Natural killer cell (primary cell): ENCODE results near the gene LPO. TPM values are rescaled to one million over a fixed set of nuclear protein-coding genes. Genes with fewer than 3 reads are reported as not detected.

Experiments used
- ATAC-seq, 3 donors: fragments of 150-1000 bp in 2 of 3; fragments of 200-7000 bp in 1 of 3; cut with Tn5 transposase; 1 replicate in 1 of 3; 2 replicates in 2 of 3; pipeline ENCODE4 v1.10.0; 2021; ENCODE audit warnings: mild to moderate bottlenecking in 2 of 3, moderate library complexity in 2 of 3
- DNase-seq, 2 donors: peaks; one replicate each; pipeline versions ENCODE4 v3.0.0 to v3.0.0-alpha.2; 2013 to 2021; ENCODE audit warnings: mixed read lengths in 1 of 2
- H3K27ac ChIP-seq: one replicate; pipeline ENCODE4 v1.5.1; 2013; ENCODE audit warnings: mild to moderate bottlenecking, low read length
- H3K27me3 ChIP-seq: one replicate; pipeline ENCODE4 v1.6.1; 2013; ENCODE audit warnings: low read length; ENCODE audit not compliant: control insufficient read depth, insufficient read depth
- H3K36me3 ChIP-seq: one replicate; pipeline ENCODE4 v1.6.1; 2013; ENCODE audit warnings: low read length; ENCODE audit not compliant: control insufficient read depth, insufficient read depth
- H3K4me1 ChIP-seq: one replicate; pipeline ENCODE4 v1.6.1; 2013; ENCODE audit warnings: low read length; ENCODE audit not compliant: control insufficient read depth, insufficient read depth
- H3K4me3 ChIP-seq: one replicate; pipeline ENCODE4 v1.5.1; 2013; ENCODE audit warnings: low read length
- H3K9me3 ChIP-seq: one replicate; pipeline ENCODE4 v1.6.1; 2013; ENCODE audit warnings: low read length; ENCODE audit not compliant: control insufficient read depth, insufficient read depth
- H3K27ac Mint-ChIP-seq, 2 donors: one replicate each; pipeline ENCODE4 v1.8.0; 2022; ENCODE audit warnings: mild to moderate bottlenecking in 2 of 2, mixed read lengths in 2 of 2, moderate library complexity in 1 of 2
- H3K27me3 Mint-ChIP-seq, 2 donors: one replicate each; pipeline ENCODE4 v1.8.0; 2022; ENCODE audit warnings: low read depth in 2 of 2, mixed read lengths in 2 of 2
- H3K36me3 Mint-ChIP-seq: one replicate; pipeline ENCODE4 v1.8.0; 2022; ENCODE audit warnings: mixed read lengths
- H3K4me1 Mint-ChIP-seq, 2 donors: one replicate each; pipeline ENCODE4 v1.8.0; 2022; ENCODE audit warnings: mixed read lengths in 2 of 2
- H3K4me3 Mint-ChIP-seq: one replicate; pipeline ENCODE4 v1.8.0; 2022; ENCODE audit warnings: mild to moderate bottlenecking, moderate library complexity, mixed read lengths
- H3K9me3 Mint-ChIP-seq, 2 donors: one replicate each; pipeline ENCODE4 v1.8.0; 2022; ENCODE audit warnings: mixed read lengths in 2 of 2
- CTCF ChIP-seq: fragments of 200-600 bp; IDR thresholded peaks from one replicate; pipeline ENCODE4 v1.8.0; 2022; ENCODE audit warnings: antibody characterized with exemption
- WGBS: methylation state at CpG from one replicate; pipeline ENCODE4 v1.1.7; 2013; ENCODE audit warnings: missing lambda C conversion rate; ENCODE audit not compliant: insufficient coverage; 5-methylcytosine and 5-hydroxymethylcytosine counted together
- intact Hi-C: fragments of 100-400 bp; cut with micrococcal nuclease; formaldehyde crosslinking; loops from one replicate; pipeline ENCODE4 v1.14.2; 2022
- total RNA-seq, 4 donors: library from RNA; stranded (reverse); fragments of 120-200 nt in 1 of 4; gene quantifications; one replicate each; pipeline versions ENCODE4 v1.2.3 to v1.2.4, GENCODE V29; 2013 to 2022

LPO gene
- total RNA-seq, 3 donors from 2014 or later (not counting 1 experiment from before 2014, with no cell fraction given) = not detected

- DNase-seq = no peak
- peaks cover 23 to 33% of the 10 kb centered on the region in 2 donors for H3K27me3 Mint-ChIP-seq
These were observed 7.2 kb downstream of the LPO start for GRCh38 chr17:58245428-58246103.

GRCh38 chr17:58246104-58246740 is 7.8 kb downstream of the LPO start:
- Histone ChIP-seq H3K27ac (no peak overlapping the region), H3K4me1 (peaks cover 33% of the 10 kb centered on the region), H3K9me3 (no peaks in the 10 kb centered on the region), H3K27me3 (peaks cover 4% of the 10 kb centered on the region), H3K36me3 (no peaks in the 10 kb centered on the region), H3K4me3 (no peak overlapping the region)
- WGBS = 89% methylated on average over 13 of the region's 13 CpGs
- no peaks in the 10 kb centered on the region for H3K9me3 Mint-ChIP-seq
- TF ChIP-seq CTCF = no peak
- peaks cover 17 to 31% of the 10 kb centered on the region in 2 donors for H3K4me1 Mint-ChIP-seq
- ATAC-seq (no peak), DNase-seq (no peak)
- peaks cover 21 to 27% of the 10 kb centered on the region in 2 donors for H3K27me3 Mint-ChIP-seq
- H3K27ac Mint-ChIP-seq = no peak overlapping the region
- H3K36me3 Mint-ChIP-seq = no peaks in the 10 kb centered on the region
- no peak overlapping the region for H3K4me3 Mint-ChIP-seq
- intact Hi-C loops = loop anchor here (5.0 kb wide), 1 partner anchor 201 kb away; no protein-coding TSS in a partner anchor

More at GRCh38 chr17:58245428-58246103, 7.2 kb downstream of the LPO start:
- ATAC-seq = no peak
- intact Hi-C loops = loop anchor here (5.0 kb wide), 1 partner anchor 202 kb away; no protein-coding TSS in a partner anchor
- H3K9me3 ChIP-seq = no peaks in the 10 kb centered on the region
- H3K9me3 Mint-ChIP-seq = no peaks in the 10 kb centered on the region
- WGBS = 94% methylated on average over 9 of the region's 10 CpGs
- no peaks in the 10 kb centered on the region for H3K36me3 Mint-ChIP-seq
- H3K4me3 Mint-ChIP-seq = no peak overlapping the region
- H3K27me3 ChIP-seq = peaks cover 4% of the 10 kb centered on the region
- H3K4me3 ChIP-seq = no peak overlapping the region
- no peaks in the 10 kb centered on the region for H3K36me3 ChIP-seq
- no peak for TF ChIP-seq CTCF
- H3K4me1 ChIP-seq = peaks cover 33% of the 10 kb centered on the region
- H3K4me1 Mint-ChIP-seq = peaks cover 17 to 31% of the 10 kb centered on the region in 2 donors
- H3K27ac ChIP-seq = no peak overlapping the region
- H3K27ac Mint-ChIP-seq = no peak overlapping the region

- no peak overlapping the region for H3K27ac Mint-ChIP-seq
- Histone ChIP-seq H3K36me3 (no peaks in the 10 kb centered on the region), H3K9me3 (no peaks in the 10 kb centered on the region), H3K4me3 (no peak overlapping the region), H3K4me1 (peaks cover 33% of the 10 kb centered on the region), H3K27ac (no peak overlapping the region), H3K27me3 (peaks cover 2% of the 10 kb centered on the region)
- intact Hi-C loops = loop anchor here (5.0 kb wide), 1 partner anchor 201 kb away; no protein-coding TSS in a partner anchor
- no peak for TF ChIP-seq CTCF
- WGBS = 78% methylated on average over 1 of the region's 1 CpG
- no peaks in the 10 kb centered on the region for H3K36me3 Mint-ChIP-seq
- H3K4me1 Mint-ChIP-seq = peaks cover 17 to 31% of the 10 kb centered on the region in 2 donors
- ATAC-seq (no peak), DNase-seq (no peak)
- H3K4me3 Mint-ChIP-seq = no peak overlapping the region
- H3K27me3 Mint-ChIP-seq = peaks cover 17 to 25% of the 10 kb centered on the region in 2 donors
- no peaks in the 10 kb centered on the region for H3K9me3 Mint-ChIP-seq
These were observed 8.4 kb downstream of the LPO start for GRCh38 chr17:58246781-58247180.
